GM18505 (cell line): Measurements from ENCODE around the gene USP35.

Experiments
- ATAC-seq: cut with Tn5 transposase; IDR thresholded peaks from one replicate; pipeline ENCODE4 v1.9.1; 2021; ENCODE audit not compliant: unreplicated experiment
- POLR2A ChIP-seq: IDR thresholded peaks from 4 replicates; pipeline ENCODE4 v1.6.1; 2011; ENCODE audit warnings: borderline replicate concordance; ENCODE audit not compliant: insufficient read depth, insufficient read length; ENCODE audit errors: extremely low read depth

Gene USP35

GRCh38 chr11:78196661-78197091 lies 8.0 kb downstream of the USP35 start:
- TF ChIP-seq POLR2A = no peak
- no peak for ATAC-seq

DNA sequence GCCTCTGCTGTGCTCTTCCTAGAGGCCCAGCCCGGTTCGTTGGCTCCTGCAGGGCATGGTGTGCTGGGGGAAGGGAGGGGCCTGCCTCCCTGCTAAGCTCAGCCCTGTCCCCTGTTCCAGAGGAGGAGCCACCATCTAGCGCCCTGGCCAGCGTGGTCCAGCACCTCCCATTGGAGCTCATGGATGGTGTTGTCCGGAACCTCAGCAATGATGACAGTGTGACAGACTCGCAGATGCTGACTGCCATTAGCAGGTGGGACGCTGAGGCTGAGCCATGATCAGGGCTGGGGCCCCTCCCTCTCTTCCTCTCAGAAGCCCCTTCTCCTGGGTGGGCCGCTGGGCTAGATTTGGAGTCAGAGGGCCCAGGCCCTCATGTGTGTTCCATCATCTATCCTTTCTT lies 9.1 kb downstream of the USP35 start:
- no peak for ATAC-seq
- no peak for TF ChIP-seq POLR2A

DNA sequence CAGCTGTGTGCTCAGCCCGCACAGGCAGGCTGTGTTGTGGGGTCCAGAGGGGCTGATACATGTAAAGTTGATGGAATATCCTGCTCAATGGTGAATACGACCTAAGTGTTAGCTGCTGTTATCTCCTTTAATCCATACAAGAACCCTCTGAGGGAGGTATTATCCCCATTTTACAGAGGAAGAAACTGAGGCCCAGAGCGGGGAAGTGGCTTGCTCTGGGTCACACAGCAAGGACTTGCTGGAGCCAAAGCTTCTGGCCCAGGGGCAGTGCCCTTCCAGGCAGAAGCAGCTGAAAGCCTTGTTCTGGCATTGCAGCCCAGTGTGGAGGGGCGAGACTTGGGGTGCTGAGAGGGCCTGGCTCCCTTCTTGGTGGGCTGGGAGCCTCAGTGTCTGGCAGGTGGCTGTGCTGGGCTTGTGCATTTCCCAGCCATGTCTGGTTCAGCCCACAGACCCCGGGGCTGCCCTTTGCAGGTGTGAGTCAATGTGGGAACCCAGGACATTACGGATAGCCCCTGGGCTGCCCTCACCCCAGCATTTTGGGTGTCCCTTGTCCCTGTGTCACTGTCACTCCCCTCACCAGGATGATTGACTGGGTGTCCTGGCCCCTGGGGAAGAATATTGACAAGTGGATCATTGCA lies 10.4 kb downstream of the USP35 start:
- no peak for TF ChIP-seq POLR2A
- no peak for ATAC-seq

DNA sequence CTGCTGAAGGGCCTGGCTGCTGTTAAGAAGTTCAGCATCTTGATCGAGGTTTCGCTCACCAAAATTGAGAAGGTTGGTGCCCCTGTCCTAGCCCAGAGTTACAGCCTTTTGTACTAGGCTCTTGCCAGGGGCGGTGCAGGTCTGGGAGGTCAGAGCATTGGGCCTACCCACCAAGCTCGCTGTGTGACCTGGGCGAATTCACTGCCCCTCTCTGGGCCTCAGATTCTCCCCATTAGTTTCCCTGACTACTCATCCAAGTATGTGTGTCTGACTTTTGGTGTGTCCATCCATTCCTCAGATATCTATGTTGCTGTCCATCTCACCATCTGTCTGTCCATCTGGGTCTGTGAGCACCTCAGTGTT lies 10.9 kb downstream of the USP35 start:
- ATAC-seq = no peak
- TF ChIP-seq POLR2A = no peak

DNA sequence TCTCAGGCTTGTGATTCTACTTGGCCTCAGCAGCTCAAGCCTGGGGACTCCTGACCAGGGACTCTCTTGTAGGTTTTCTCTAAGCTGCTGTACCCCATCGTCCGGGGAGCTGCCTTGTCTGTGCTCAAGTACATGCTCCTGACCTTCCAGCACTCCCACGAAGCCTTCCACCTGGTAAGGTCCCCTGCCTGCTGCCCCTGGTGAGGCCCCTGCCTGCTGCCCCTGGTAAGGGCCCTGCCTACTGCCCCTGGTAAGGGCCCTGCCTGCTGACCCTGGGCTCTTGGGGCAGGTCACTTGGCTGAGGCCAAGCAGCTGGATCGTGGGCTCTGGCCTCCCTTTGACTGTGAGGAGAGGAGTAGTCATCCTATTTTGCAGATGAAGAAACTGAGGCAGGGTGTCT lies 11.3 kb downstream of the USP35 start:
- ATAC-seq = no peak
- TF ChIP-seq POLR2A = no peak

DNA sequence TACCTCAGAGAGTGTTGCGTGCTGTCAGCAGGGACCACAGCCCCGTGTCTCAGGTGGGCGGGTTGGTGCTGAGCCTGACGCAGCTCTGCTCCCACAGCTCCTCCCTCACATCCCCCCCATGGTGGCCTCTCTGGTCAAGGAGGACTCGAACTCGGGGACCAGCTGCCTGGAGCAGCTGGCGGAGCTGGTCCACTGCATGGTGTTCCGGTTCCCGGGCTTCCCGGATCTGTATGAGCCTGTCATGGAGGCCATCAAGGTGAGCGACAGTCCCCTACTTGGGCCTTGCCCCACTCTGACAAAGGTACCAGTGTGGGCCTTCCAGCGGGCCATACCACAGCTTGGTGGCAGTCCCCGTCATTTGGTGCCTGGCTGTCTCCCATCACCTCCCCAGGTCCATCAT lies 11.8 kb downstream of the USP35 start:
- ATAC-seq = no peak
- no peak for TF ChIP-seq POLR2A

DNA sequence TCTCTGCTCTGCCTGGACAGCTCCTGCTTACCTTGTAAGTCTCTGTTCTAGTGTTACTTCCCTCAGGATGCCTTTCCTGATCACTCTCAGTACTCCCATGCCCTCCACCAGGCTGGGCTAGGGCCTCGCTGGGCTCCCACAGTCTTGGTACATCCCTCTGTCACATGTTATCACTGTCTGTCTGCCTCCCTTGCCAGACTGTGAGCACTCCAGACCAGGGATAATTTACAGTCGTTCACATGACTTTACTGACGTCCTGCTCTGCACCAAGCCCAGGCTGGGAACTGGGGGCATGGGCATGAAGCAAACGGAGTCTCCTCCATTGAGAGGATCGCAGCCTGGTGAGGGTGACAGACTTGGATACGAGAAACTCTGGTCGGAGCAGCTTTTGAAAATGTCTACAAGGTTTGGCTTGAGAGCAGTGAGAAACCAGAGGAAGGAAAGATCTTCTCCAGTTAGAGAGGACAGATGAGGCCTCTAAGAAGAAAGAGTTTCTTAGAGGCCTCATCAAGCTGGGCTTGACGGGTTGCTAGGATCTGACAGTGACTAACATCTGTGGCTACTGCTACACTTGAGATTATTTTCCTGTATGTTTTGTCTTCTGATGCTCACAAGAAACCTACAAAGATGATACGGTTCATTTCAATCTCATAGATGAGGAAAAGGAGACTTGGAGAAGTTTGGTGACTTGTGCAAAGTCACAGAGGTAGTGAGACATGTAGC lies 12.5 kb downstream of the USP35 start:
- TF ChIP-seq POLR2A = no peak
- no peak for ATAC-seq

GRCh38 chr11:78202733-78203167 lies 14.0 kb downstream of the USP35 start:
- TF ChIP-seq POLR2A = no peak
- no peak for ATAC-seq

- ATAC-seq = no peak
- no peak for TF ChIP-seq POLR2A
Observed at GRCh38 chr11:78203184-78203583, 14.5 kb downstream of the USP35 start.

DNA sequence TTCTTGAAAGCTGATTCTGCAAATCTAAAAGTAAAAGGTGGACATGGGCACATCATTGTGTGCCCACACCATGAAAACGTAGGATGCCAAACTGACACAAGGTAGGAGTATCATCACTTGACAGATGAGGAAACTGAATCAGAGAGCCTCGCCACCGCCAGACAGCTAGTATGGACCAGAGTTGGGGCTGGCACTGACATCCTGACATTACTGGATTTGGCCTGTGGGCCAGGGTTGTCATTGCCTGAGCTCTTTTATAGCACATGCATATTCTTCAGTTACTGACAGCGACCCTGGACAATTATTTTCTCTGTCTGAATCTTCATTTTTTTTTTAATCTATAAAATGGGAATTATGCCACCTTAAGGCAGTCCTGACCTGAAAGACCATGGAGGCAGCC lies 16.5 kb downstream of the USP35 start:
- ATAC-seq = no peak
- no peak for TF ChIP-seq POLR2A

- no peak for TF ChIP-seq POLR2A
- ATAC-seq = no peak
Observed at GRCh38 chr11:78205691-78206090, 17.0 kb downstream of the USP35 start.

- TF ChIP-seq POLR2A = no peak
- ATAC-seq = no peak
Observed at GRCh38 chr11:78207532-78208256, 19.0 kb downstream of the USP35 start.

DNA sequence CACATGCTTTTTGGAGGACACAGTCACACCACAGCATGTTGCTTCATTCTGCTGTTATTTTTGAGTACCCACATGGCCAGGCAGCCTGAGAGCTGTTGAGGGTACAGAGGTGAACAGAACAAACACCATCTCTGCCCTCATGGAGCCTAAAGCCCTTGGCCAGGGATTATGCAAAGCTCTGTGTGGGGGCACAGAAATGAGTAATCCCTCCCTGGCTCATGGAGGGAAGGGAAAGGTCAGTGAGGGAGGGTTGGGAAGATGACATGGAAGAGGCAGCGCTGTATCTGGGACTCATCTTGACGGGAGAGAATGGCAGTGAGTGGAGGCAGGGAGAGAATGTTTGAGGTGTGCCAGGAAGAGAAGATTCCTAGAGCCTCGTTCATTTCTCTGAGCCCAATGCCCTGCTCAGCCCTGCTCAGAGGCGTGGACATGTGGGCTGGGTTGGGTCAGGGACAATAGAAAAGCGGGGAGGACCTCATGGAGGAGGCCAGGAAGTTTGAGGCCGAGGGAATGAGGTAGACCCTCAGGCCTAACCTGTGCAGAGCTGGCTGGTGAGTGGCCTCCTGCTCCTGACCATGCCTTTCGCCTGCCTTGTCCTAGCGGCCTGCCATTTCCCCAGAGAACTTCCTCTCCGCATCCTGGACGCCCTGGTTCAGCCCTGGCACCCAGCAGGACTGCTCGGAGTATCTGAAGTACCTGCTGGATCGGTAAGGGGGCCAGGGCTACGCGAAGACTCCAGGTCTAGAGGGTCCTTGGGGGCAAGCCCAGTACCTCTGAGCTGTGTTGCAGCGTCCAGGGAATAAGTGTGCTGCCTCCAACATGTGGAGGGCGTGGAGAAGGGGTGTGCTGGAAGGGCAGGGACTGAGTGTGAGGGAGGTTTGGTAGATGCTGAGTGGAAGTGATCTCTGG lies 19.8 kb downstream of the USP35 start:
- ATAC-seq = no peak
- no peak for TF ChIP-seq POLR2A
